Stomach (tissue), 9 donors: ENCODE data around the gene RCOR1. TPM values are rescaled to one million over a fixed set of nuclear protein-coding genes. Genes with fewer than 3 reads are reported as not detected.

Source experiments
- DNase-seq, 2 donors: peaks; one replicate each; pipeline versions ENCODE4 v3.0.0 to v3.0.0-alpha.2; 2013 to 2019
- H3K27ac ChIP-seq, 5 donors: fragments of 200-600 bp in 4 of 5; sonication (generic) in 4 of 5; one replicate each; pipeline ENCODE4 v1.5.1; 2013 to 2019; ENCODE audit warnings: mild to moderate bottlenecking in 1 of 5, moderate library complexity in 1 of 5
- H3K27me3 ChIP-seq, 3 donors: fragments of 200-600 bp; sonication (generic); one replicate each; pipeline ENCODE4 v1.5.1; 2017 to 2019; ENCODE audit warnings: mixed run types in 1 of 3
- H3K36me3 ChIP-seq, 4 donors: fragments of 200-600 bp; sonication (generic); 1 replicate in 3 of 4; 2 replicates in 1 of 4; pipeline ENCODE4 v1.5.1; 2016 to 2019
- H3K4me1 ChIP-seq, 4 donors: fragments of 200-600 bp; sonication (generic); one replicate each; pipeline ENCODE4 v1.5.1; 2016 to 2019
- H3K4me3 ChIP-seq, 4 donors: fragments of 200-600 bp; sonication (generic) in 3 of 4; one replicate each; pipeline ENCODE4 v1.5.1; 2016 to 2019; ENCODE audit warnings: mild to moderate bottlenecking in 1 of 4
- H3K9me3 ChIP-seq, 4 donors: fragments of 200-600 bp; sonication (generic); one replicate each; pipeline ENCODE4 v1.5.1; 2016 to 2019
- EP300 ChIP-seq: sonication (generic); formaldehyde crosslinking; IDR thresholded peaks from one replicate; pipeline ENCODE4 v1.6.1; 2017; ENCODE audit warnings: antibody characterized with exemption
- POLR2A ChIP-seq, 4 donors: fragments of 450-650 bp; IDR thresholded peaks; one replicate each; pipeline ENCODE4 v1.6.1; 2016; ENCODE audit warnings: antibody characterized with exemption in 4 of 4, control low read depth in 2 of 4, mild to moderate bottlenecking in 1 of 4, moderate library complexity in 1 of 4
- POLR2AphosphoS5 ChIP-seq, 3 donors: sonication (generic); formaldehyde crosslinking; IDR thresholded peaks; one replicate each; pipeline ENCODE4 v1.6.1; 2016; ENCODE audit warnings: antibody characterized with exemption in 3 of 3
- WGBS, 5 donors: extraction: QIAGEN DNeasy Blood & Tissue Kit in 3 of 5; methylation state at CpG; one replicate each; pipeline versions ENCODE4 v1.1.5 to v1.1.7; 2013 to 2018; 5-methylcytosine and 5-hydroxymethylcytosine counted together
- intact Hi-C: fragments of 100-400 bp; cut with DNase I; formaldehyde crosslinking; loops from one replicate; pipeline ENCODE4 v1.15.1; 2023; ENCODE audit warnings: low total_unique reads
- polyA plus RNA-seq, 3 donors: library from polyadenylated mRNA; stranded (reverse); fragments of 200-250 nt; gene quantifications; one replicate each; pipeline ENCODE4 v1.2.3, GENCODE V29; 2013
- total RNA-seq, 5 donors: library from RNA; depleted of rRNA; stranded (reverse); fragments of >200 nt; gene quantifications; one replicate each; pipeline versions ENCODE4 v1.1.0 to v1.2.3, GENCODE V29; 2014 to 2016
- TF ChIP-seq, protein P1 (sequence below), 7 experiments: fragments of 450-650 bp in 4 of 7; fragments of 200-600 bp in 3 of 7; sonication (generic) in 3 of 7; IDR thresholded peaks; one replicate each; pipeline ENCODE4 v1.5.1; 2016 to 2019; ENCODE audit warnings: antibody characterized with exemption in 7 of 7, control low read depth in 2 of 7, mild to moderate bottlenecking in 1 of 7
- donor health status: healthy with polysubstance abuse.
- donor health status: Bipolar disorder and iron deficiency.
- donor health status: healthy.

The RCOR1 gene
- total and polyA plus RNA-seq, 8 donors = 4.9 to 60.7 (median 8.3) TPM

DNA sequence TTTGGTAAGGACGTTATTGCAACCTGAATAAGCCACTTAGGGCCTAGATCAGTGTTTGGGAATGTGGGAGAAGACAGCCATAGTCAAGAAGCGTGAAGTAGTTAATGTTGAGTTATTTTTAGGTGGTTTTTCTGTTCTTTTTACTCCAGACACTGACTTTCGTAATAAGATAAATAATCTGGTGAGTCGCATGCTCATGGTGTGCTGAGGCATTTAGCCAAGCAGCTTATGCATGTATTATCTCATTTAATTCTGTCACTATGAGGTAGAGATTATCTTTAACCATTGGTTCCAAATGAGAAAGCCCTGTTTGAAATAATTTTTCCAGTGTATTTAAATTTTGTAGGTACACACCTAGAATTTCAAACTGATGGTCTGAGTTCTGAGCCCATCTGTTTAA lies 67.3 kb downstream of the RCOR1 start:
- H3K36me3 ChIP-seq = no peaks in the 10 kb centered on the region
- H3K4me1 ChIP-seq = peaks cover 7 to 60% (median 26%) of the 10 kb centered on the region in 4 donors
- H3K27ac ChIP-seq = no peak overlapping the region
- no peak for DNase-seq
- H3K27me3 ChIP-seq = no peaks in the 10 kb centered on the region
- 63 to 74% (median 70%) methylated on average over 4 of the region's 4 CpGs for WGBS, 5 donors
- H3K4me3 ChIP-seq = no peak overlapping the region
- no peak for TF ChIP-seq POLR2AphosphoS5 (IDR thresholded peaks at IDR 0.05)
- TF ChIP-seq, protein P1, sequence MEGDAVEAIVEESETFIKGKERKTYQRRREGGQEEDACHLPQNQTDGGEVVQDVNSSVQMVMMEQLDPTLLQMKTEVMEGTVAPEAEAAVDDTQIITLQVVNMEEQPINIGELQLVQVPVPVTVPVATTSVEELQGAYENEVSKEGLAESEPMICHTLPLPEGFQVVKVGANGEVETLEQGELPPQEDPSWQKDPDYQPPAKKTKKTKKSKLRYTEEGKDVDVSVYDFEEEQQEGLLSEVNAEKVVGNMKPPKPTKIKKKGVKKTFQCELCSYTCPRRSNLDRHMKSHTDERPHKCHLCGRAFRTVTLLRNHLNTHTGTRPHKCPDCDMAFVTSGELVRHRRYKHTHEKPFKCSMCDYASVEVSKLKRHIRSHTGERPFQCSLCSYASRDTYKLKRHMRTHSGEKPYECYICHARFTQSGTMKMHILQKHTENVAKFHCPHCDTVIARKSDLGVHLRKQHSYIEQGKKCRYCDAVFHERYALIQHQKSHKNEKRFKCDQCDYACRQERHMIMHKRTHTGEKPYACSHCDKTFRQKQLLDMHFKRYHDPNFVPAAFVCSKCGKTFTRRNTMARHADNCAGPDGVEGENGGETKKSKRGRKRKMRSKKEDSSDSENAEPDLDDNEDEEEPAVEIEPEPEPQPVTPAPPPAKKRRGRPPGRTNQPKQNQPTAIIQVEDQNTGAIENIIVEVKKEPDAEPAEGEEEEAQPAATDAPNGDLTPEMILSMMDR (IDR thresholded peaks at IDR 0.05) = no peak
- no peak for TF ChIP-seq EP300
- no peak for TF ChIP-seq POLR2A (IDR thresholded peaks at IDR 0.05)
- H3K9me3 ChIP-seq = no peaks in the 10 kb centered on the region
- intact Hi-C loops = no loop called here

DNA sequence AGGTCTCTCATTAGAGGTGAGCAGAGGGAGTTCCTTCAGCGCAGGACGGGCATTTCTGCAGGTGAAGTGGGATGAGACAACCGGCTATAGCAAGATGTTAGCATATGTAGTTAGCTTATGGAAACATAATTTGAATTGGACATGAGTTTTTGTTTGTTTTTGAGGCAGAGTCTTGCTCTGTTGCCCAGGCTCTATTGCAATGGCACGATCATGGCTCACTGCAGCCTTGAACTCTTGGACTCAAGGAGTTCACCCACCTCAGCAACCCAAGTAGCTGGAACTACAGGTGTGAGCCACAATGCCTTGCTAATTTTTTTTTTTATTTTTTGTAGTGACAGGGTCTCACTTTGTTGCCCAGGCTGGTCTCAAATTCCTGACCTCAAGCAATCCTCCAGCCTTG lies 69.2 kb downstream of the RCOR1 start:
- Histone ChIP-seq H3K9me3 (no peaks in the 10 kb centered on the region), H3K36me3 (no peaks in the 10 kb centered on the region), H3K27ac (no peak overlapping the region), H3K27me3 (no peaks in the 10 kb centered on the region), H3K4me3 (no peak overlapping the region), H3K4me1 (peaks cover 7 to 67% (median 26%) of the 10 kb centered on the region in 4 donors)
- intact Hi-C loops = no loop called here
- 81 to 96% (median 92%) methylated on average over 4 of the region's 4 CpGs for WGBS, 5 donors
- TF ChIP-seq EP300 (no peak), POLR2AphosphoS5 (IDR thresholded peaks at IDR 0.05) (no peak)
- no peak for DNase-seq

- 58 to 73% (median 65%) methylated on average over 7 of the region's 7 CpGs for WGBS, 5 donors
- no peak for DNase-seq
- intact Hi-C loops = no loop called here
These were observed 70.4 kb downstream of the RCOR1 start for GRCh38 chr14:102662636-102663430.

DNA sequence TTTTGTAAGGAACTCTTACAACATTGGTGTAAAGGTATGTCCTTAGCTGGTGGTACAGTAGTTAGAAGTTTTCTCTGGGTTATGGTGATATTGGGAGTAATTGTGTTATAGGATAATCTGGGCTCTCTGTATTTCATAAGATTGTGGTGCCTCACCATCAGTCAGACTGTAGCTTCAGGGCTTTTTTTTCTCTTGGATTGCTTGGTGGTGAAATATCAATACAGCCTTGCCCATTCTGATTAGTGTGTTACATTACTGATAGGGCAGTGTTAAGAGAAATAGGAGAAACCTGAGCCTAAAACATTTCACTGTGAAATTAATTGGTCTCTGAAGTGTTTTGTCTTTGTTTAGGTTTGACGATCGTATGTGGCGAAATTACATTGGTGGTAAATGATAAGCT lies 71.0 kb downstream of the RCOR1 start:
- intact Hi-C loops = no loop called here

More at GRCh38 chr14:102662636-102663430, 70.4 kb downstream of the RCOR1 start:
- TF ChIP-seq EP300 = no peak
- TF ChIP-seq POLR2A (IDR thresholded peaks at IDR 0.05) = no peak
- TF ChIP-seq, protein P1 (IDR thresholded peaks at IDR 0.05) = no peak
- no peak for TF ChIP-seq POLR2AphosphoS5 (IDR thresholded peaks at IDR 0.05)
- H3K27ac ChIP-seq = no peak overlapping the region
- no peaks in the 10 kb centered on the region for H3K9me3 ChIP-seq
- H3K36me3 ChIP-seq = no peaks in the 10 kb centered on the region
- H3K4me1 ChIP-seq = peaks cover 7 to 73% (median 27%) of the 10 kb centered on the region in 4 donors
- no peaks in the 10 kb centered on the region for H3K27me3 ChIP-seq
- no peak overlapping the region for H3K4me3 ChIP-seq

More for the DNA sequence above, 71.0 kb downstream of the RCOR1 start:
- Histone ChIP-seq H3K36me3 (no peaks in the 10 kb centered on the region), H3K27me3 (no peaks in the 10 kb centered on the region), H3K9me3 (no peaks in the 10 kb centered on the region), H3K27ac (peak overlapping the region in 1 of 5 donors; percentile 13), H3K4me3 (no peak overlapping the region), H3K4me1 (peaks cover 7 to 73% (median 30%) of the 10 kb centered on the region in 4 donors)
- no peak for DNase-seq
- TF ChIP-seq POLR2A (IDR thresholded peaks at IDR 0.05) (no peak), POLR2AphosphoS5 (IDR thresholded peaks at IDR 0.05) (no peak), EP300 (no peak)
- TF ChIP-seq, protein P1 (IDR thresholded peaks at IDR 0.05) = no peak
- WGBS, 5 donors = 29 to 62% (median 47%) methylated on average over 3 of the region's 3 CpGs
